Measurements from ENCODE around the gene ZFYVE9.
"Not testable (repeated sequence)": the region's sequence is repeated elsewhere in the genome, so short reads cannot be mapped to it uniquely, and the experiment has no call there.

Gene ZFYVE9

DNA sequence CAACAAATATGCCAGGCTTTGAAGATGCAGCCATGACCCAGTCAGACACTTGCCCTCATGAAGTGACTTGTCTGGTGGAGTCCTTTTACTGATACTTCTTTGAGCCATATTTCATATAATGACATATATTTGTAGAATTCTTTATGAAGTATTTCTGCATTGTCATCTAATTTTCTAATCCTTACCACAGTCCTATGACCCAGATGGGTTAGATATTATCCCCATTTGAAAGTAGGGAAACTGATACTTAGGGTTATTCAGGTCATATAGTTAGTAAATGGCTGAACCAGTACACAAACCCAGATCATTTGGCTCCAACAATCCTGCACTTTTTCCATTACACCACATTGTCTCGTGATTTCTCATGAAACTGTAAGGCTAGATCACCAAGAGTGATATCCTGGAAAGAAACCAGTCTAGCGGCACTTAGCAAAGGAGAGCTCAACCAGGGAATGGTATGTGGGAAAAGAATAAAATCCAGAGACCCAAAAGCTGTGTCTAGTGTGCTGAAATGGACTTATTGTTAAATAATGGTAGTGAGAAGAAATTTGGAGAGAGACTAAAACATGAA lies 49.6 kb downstream of the ZFYVE9 start:
- Mint-ChIP-seq H3K27ac (no peak overlapping the region), H3K4me1 (ENCODE audit: low read depth) (no peaks in the 10 kb centered on the region), H3K4me3 (no peak overlapping the region), H3K27me3 (ENCODE audit: low read depth) (peaks cover 3% of the 10 kb centered on the region), H3K36me3 (ENCODE audit: low read depth) (no peaks in the 10 kb centered on the region), H3K9me3 (peaks cover under 1% of the 10 kb centered on the region)

DNA sequence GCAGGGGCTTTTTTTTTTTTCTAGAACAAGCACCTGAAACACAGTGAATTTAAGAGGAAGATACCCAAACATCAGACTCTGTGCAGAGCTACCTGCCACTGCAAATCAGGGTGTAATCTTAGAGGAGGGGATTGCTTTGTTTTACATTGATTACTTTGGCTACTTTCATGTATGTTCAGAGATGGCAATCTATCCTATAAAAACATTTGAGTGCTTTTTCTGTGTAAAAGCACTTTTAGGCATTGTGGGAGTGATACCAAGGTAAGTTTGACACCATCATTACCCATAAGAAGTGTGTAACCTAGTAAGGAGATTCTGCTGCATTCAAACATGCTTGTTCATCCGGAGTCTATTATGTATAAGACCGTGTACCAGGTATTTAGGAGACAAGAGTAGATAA lies 50.1 kb downstream of the ZFYVE9 start:
- Mint-ChIP-seq H3K4me3 (no peak overlapping the region), H3K27me3 (ENCODE audit: low read depth) (peaks cover 3% of the 10 kb centered on the region), H3K4me1 (ENCODE audit: low read depth) (no peaks in the 10 kb centered on the region), H3K27ac (no peak overlapping the region), H3K36me3 (ENCODE audit: low read depth) (no peaks in the 10 kb centered on the region), H3K9me3 (no peaks in the 10 kb centered on the region)

DNA sequence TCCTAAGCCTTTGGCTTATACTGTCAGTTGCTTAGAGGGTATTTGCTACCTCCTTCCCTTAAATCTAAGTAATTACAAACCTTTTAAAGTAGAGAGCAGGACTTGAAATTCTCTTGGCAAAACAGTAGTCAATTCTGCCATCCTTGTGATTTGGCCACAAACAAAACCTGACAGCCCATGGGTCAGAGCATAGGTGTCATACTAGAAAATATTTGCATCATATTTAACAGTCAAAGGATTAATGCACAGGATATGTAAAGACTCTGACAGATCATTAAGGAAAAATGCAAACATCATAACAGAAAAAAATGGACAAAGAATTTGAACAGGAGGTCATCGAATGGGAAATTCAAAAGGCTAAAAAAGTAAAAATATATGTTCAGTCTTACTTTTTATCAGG lies 50.5 kb downstream of the ZFYVE9 start:
- Mint-ChIP-seq H3K27ac (no peak overlapping the region), H3K4me1 (ENCODE audit: low read depth) (no peaks in the 10 kb centered on the region), H3K36me3 (ENCODE audit: low read depth) (no peaks in the 10 kb centered on the region), H3K9me3 (no peaks in the 10 kb centered on the region), H3K27me3 (ENCODE audit: low read depth) (peaks cover 3% of the 10 kb centered on the region), H3K4me3 (no peak overlapping the region)

DNA sequence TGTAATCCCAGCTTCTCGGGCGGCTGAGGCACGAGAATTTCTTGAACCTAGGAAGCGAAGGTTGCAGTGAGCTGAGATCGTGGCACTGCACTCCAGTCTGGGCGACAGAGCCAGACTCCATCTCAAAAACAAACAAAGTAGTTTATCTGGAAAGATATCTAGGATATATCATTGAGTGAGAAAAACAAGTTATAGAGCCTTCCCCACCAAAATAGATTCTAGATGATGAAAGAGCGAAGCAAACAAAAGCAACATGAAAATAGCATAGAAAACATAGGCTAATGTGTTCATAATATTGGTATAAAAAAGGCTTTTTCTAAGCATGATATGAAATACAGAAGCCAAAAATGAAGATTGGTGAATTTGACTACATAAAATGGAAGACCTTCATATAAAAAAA lies 52.1 kb downstream of the ZFYVE9 start:
- Mint-ChIP-seq H3K4me3 (no peak overlapping the region), H3K27ac (no peak overlapping the region), H3K36me3 (ENCODE audit: low read depth) (no peaks in the 10 kb centered on the region), H3K9me3 (no peaks in the 10 kb centered on the region), H3K27me3 (ENCODE audit: low read depth) (peaks cover 3% of the 10 kb centered on the region), H3K4me1 (ENCODE audit: low read depth) (no peaks in the 10 kb centered on the region)

DNA sequence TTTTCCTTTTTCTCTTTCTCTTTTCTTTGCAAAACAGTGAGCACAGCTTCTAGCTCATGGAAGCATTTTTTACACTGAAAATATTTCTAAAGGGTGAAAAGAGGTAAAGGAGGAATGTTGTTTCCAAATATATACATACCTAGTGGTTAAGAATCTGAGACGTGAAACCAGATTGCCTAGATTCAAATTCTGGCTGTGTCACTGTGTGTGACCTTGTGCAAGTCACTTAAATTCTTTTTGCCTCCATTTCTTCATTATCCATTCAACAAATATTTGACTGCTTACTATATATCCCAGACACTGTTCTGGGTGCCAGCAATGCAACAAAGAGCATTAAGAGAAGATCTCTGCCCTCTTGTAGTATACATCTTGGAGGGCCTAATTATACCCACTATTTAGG lies 53.3 kb downstream of the ZFYVE9 start:
- no peaks in the 10 kb centered on the region for H3K36me3 Mint-ChIP-seq (ENCODE audit: low read depth)
- no peak overlapping the region for H3K4me3 Mint-ChIP-seq
- peaks cover 3% of the 10 kb centered on the region for H3K27me3 Mint-ChIP-seq (ENCODE audit: low read depth)
- no peaks in the 10 kb centered on the region for H3K9me3 Mint-ChIP-seq
- no peaks in the 10 kb centered on the region for H3K4me1 Mint-ChIP-seq (ENCODE audit: low read depth)
- no peak overlapping the region for H3K27ac Mint-ChIP-seq

DNA sequence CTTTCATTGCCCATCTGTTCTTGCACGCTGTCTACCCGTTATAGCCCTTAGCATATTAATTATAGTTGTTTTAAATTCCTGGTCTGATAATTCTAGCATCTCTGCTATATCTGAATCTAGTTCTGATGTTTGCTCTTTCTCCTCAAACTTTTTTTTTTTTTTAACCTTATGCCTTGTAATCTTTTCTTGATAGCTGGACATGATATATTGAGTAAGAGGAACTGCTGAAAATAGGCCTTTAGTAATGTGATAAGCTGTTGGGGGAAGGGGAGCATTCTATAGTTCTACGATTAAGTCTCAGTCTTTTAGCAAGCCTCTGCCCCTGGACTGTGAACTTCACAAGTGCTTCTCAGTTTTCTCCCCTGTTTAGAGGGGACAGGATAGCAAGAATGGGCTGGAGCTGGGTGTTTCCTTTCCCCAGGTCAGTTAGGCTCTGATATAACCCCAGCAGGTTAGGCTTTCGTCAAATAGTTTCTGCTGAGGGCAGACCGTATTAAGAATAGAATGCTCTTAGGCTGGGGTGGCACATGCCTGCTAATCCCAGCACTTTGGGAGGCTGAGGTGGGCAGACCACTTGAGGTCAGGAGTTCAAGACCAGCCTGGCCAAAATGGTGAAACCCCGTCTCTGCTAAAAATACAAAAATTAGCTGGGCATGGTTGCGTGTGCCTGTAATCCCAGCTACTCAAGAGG lies 62.2 kb downstream of the ZFYVE9 start:
- Mint-ChIP-seq H3K27ac (no peak overlapping the region), H3K27me3 (ENCODE audit: low read depth) (peaks cover 8% of the 10 kb centered on the region), H3K4me1 (ENCODE audit: low read depth) (no peaks in the 10 kb centered on the region), H3K9me3 (no peaks in the 10 kb centered on the region), H3K36me3 (ENCODE audit: low read depth) (no peaks in the 10 kb centered on the region), H3K4me3 (no peak overlapping the region)

DNA sequence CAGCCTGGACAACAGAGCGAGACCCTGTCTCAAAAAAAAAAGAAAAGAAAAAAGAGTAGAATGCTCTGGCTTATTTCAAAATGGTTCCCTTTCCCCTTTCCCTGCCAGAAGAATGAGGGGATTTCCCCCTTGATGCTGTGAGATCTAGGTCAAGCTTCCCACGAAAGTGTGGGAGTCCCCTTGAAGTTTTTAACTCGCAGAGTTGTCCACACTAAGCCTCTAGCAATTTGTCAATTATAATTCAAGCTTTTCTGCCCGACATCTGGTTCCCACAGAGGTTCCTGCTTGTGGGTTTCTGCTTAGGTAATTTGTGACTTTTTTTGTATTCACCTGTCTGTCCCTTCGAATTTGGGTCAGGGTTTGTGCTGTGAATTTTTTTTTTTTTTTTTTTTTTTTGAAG lies 62.8 kb downstream of the ZFYVE9 start:
- no peaks in the 10 kb centered on the region for H3K4me1 Mint-ChIP-seq (ENCODE audit: low read depth)
- H3K36me3 Mint-ChIP-seq (ENCODE audit: low read depth): no peaks in the 10 kb centered on the region
- no peak overlapping the region for H3K27ac Mint-ChIP-seq
- no peak overlapping the region for H3K4me3 Mint-ChIP-seq
- no peaks in the 10 kb centered on the region for H3K9me3 Mint-ChIP-seq
- H3K27me3 Mint-ChIP-seq (ENCODE audit: low read depth): peaks cover 8% of the 10 kb centered on the region

DNA sequence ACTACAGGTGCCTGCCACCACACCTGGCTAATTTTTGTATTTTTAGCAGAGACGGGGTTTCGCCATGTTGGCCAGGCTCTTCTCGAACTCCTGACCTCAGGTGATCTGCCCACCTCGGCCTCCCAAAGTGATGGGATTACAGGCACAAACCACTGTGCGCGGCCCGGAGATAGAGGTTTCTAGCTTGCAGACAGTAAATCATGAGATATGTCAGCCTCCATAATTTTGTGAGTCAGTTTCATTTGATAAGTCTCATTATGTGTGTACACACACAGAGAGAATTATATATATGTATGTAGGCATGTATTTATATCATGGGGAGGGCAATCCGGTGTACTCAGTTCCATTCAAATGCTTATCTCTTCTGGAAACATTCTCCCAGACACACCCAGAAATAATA lies 64.8 kb downstream of the ZFYVE9 start:
- not testable (repeated sequence) for H3K4me1 Mint-ChIP-seq (ENCODE audit: low read depth); H3K4me3 Mint-ChIP-seq; H3K36me3 Mint-ChIP-seq (ENCODE audit: low read depth); H3K27me3 Mint-ChIP-seq (ENCODE audit: low read depth); H3K27ac Mint-ChIP-seq; H3K9me3 Mint-ChIP-seq

DNA sequence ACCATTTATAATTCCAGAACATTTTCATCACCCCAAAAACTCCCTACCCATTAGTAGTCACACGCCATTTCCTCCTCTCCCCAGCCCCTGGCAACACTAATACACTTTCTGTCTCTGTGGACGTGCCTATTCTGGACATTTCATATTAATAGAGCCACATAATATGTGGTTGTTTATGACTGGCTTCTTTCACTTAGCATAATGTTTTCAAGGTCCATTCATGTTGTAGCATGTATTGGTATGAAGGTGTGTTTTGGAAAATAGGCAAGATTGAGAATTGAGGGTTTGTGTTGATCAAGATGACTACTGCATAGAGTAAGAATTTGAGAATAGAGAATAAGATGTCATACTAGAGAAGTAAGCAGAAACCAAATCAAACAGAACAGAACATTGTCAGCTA lies 67.5 kb downstream of the ZFYVE9 start:
- no peak overlapping the region for H3K27ac Mint-ChIP-seq
- peaks cover 8% of the 10 kb centered on the region for H3K27me3 Mint-ChIP-seq (ENCODE audit: low read depth)
- no peak overlapping the region for H3K4me3 Mint-ChIP-seq
- no peaks in the 10 kb centered on the region for H3K36me3 Mint-ChIP-seq (ENCODE audit: low read depth)
- no peaks in the 10 kb centered on the region for H3K4me1 Mint-ChIP-seq (ENCODE audit: low read depth)
- no peaks in the 10 kb centered on the region for H3K9me3 Mint-ChIP-seq

DNA sequence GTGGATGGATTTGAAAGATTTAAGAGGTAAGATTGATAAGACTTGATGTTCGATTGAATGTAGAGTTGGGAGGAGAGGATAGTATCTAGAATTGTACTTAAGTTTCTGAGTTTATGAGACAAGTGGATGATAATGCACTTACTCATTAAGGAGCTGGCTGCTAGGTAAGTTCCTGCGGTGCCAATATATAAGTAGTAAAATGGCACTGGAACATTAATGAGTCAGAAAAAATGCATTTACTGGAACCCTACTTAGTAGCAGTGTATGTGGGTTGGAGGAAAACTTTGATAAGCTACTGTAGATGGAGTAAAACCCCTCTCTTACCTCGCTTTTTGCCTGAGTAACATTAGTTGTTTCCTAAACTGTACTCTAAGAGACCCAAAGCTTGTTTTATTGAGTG lies 68.2 kb downstream of the ZFYVE9 start:
- Mint-ChIP-seq H3K4me3 (no peak overlapping the region), H3K36me3 (ENCODE audit: low read depth) (no peaks in the 10 kb centered on the region), H3K27me3 (ENCODE audit: low read depth) (peaks cover 8% of the 10 kb centered on the region), H3K4me1 (ENCODE audit: low read depth) (no peaks in the 10 kb centered on the region), H3K27ac (no peak overlapping the region), H3K9me3 (no peaks in the 10 kb centered on the region)

DNA sequence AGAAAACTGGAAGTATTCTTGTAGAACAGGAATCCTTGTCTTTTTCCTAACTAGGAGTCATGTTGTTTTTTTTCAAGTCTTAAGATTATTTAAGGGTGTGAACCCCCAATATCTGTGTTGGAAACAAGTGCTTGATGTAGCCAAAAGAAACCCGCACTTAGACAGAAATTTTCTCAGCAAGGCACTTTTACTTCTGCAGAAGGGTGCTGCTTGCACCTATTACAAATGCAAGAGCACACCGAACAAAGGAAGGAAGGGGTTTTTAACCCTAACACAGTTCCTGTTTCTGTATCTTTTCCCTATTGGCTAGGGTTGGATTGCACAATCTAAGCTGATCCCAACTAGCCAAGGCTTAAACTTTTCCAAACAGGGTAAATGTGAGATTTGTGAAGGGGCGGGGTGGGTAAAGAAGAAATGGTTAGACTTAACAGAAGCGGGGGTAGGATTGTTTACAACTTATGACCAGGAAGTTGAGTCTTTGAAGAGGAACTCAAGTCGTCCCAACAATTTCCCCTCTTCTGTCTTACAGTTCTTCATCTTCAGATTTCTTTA lies 75.1 kb downstream of the ZFYVE9 start:
- no peak overlapping the region for H3K27ac Mint-ChIP-seq
- H3K36me3 Mint-ChIP-seq (ENCODE audit: low read depth): peaks cover 3% of the 10 kb centered on the region
- no peaks in the 10 kb centered on the region for H3K4me1 Mint-ChIP-seq (ENCODE audit: low read depth)
- peaks cover 36% of the 10 kb centered on the region for H3K9me3 Mint-ChIP-seq
- no peak overlapping the region for H3K4me3 Mint-ChIP-seq
- no peaks in the 10 kb centered on the region for H3K27me3 Mint-ChIP-seq (ENCODE audit: low read depth)

DNA sequence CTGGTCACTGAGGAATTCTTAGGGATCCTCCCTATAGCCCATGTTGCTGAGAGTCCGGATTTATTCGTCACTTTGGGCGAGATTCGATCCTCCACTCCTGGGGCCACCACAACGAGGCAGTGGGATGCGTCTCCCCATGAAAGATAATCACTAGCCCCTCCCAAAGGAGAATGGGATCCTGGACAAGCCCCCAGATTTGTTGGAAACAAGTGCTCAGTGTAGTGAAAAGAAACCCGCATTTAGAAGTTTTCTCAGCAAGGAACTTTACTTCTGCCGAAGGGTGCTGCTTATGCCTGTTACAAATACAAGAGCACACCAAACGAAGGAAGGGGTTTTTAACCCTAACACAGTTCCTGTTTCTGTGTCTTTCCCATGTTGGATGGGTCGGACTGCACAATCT lies 83.3 kb downstream of the ZFYVE9 start:
- H3K9me3 Mint-ChIP-seq: peaks cover 11% of the 10 kb centered on the region
- H3K27me3 Mint-ChIP-seq (ENCODE audit: low read depth): no peaks in the 10 kb centered on the region
- no peaks in the 10 kb centered on the region for H3K36me3 Mint-ChIP-seq (ENCODE audit: low read depth)
- H3K4me1 Mint-ChIP-seq (ENCODE audit: low read depth): no peaks in the 10 kb centered on the region
- no peak overlapping the region for H3K4me3 Mint-ChIP-seq
- no peak overlapping the region for H3K27ac Mint-ChIP-seq

DNA sequence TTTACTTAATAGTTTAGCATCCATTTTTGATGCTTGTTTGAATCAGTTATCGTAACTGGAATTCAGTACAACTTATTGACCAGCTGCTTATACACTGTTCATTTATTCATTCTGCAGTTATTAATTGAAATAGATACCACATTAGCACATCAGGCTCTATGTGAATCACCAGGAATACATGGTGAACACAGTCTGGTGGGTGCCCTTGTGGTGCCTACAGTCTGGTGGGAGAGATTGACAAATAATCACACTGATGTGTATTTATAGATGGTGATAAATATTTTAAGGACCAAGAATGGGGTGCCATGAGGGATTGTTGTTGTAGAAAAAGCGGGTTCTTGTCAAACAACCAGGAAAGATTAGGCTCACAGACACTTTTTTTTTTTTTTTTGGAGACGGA lies 87.6 kb downstream of the ZFYVE9 start:
- no peaks in the 10 kb centered on the region for H3K4me1 Mint-ChIP-seq (ENCODE audit: low read depth)
- no peaks in the 10 kb centered on the region for H3K36me3 Mint-ChIP-seq (ENCODE audit: low read depth)
- no peaks in the 10 kb centered on the region for H3K27me3 Mint-ChIP-seq (ENCODE audit: low read depth)

DNA sequence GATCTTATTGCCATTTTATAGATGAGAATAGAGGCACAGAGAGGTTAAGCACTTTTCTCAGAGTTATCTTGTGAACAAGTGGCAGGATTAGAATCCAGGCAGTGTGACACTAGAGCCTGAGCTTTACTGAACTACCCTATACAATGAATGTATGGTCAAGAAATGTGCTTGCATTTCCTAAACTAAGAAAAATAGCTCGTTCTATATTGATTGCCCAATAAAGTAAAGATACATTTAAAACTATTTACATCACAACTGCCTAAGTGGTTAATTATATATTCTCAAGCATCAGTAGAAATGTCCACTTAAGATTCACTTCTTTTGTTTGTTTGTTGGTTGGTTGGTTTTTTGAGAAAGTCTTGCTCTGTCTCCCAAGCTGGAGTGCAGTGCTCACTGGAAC lies 91.6 kb downstream of the ZFYVE9 start:
- no peaks in the 10 kb centered on the region for H3K9me3 Mint-ChIP-seq
- no peaks in the 10 kb centered on the region for H3K36me3 Mint-ChIP-seq (ENCODE audit: low read depth)
- peaks cover 1% of the 10 kb centered on the region for H3K27me3 Mint-ChIP-seq (ENCODE audit: low read depth)
- H3K4me1 Mint-ChIP-seq (ENCODE audit: low read depth): no peaks in the 10 kb centered on the region
- no peak overlapping the region for H3K27ac Mint-ChIP-seq
- no peak overlapping the region for H3K4me3 Mint-ChIP-seq

More for the DNA sequence above, 87.6 kb downstream of the ZFYVE9 start:
- Mint-ChIP-seq H3K4me3 (no peak overlapping the region), H3K9me3 (peaks cover 11% of the 10 kb centered on the region), H3K27ac (no peak overlapping the region)

DNA sequence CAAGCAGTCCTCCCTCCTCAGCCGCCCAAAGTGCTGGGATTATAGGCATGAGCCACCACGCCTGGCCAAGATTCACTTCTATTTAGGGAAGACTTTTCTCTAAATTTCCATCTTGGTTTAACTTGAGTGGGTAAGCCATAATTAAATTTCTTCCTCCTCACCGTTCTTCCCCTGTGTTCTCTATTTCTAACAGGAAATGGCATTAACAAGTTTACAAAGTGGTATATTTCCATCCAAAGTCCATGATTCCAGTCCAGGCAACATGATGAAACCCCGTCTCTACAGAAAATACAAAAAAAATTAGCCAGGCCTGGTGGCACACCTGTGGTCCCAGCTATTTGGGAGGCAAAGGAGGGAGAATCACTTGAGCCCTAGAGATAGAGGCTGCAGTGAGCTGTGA lies 92.1 kb downstream of the ZFYVE9 start:
- H3K27ac Mint-ChIP-seq: no peak overlapping the region
- no peaks in the 10 kb centered on the region for H3K9me3 Mint-ChIP-seq
- H3K36me3 Mint-ChIP-seq (ENCODE audit: low read depth): no peaks in the 10 kb centered on the region
- peaks cover 5% of the 10 kb centered on the region for H3K27me3 Mint-ChIP-seq (ENCODE audit: low read depth)
- no peak overlapping the region for H3K4me3 Mint-ChIP-seq
- H3K4me1 Mint-ChIP-seq (ENCODE audit: low read depth): no peaks in the 10 kb centered on the region

All from T-helper 1 cell treated with Interleukin-12 subunit alpha and Interleukin-12 subunit beta and Interleukin-4 antibody, amounts not matched to agents 30 μg/mL and 1 μg/mL, for 36 hours (primary cell).